Liver (tissue), 9 donors: ENCODE measurements around the gene GCNT4. TPM values are rescaled to one million over a fixed set of nuclear protein-coding genes. Genes with fewer than 3 reads are reported as not detected.
A peak's percentile ranks its signal among the peaks of the same experiment; 100 is the strongest.

ENCODE experiments used
- DNase-seq: peaks from one replicate; pipeline ENCODE4 v3.0.0-alpha.2; 2017; ENCODE audit warnings: low spot score
- H3K27ac ChIP-seq, 2 donors: one replicate each; pipeline ENCODE4 v1.7.0; 2013; ENCODE audit warnings: inconsistent platforms in 2 of 2, low read length in 2 of 2, control low read depth in 1 of 2, low read depth in 1 of 2, mild to moderate bottlenecking in 1 of 2
- H3K27me3 ChIP-seq, 4 donors: one replicate each; pipeline versions ENCODE4 v1.6.1 to v1.7.0; 2013; ENCODE audit warnings: low read length in 3 of 4, inconsistent platforms in 1 of 4, mild to moderate bottlenecking in 1 of 4, moderate library complexity in 1 of 4; ENCODE audit not compliant: control insufficient read depth in 4 of 4, insufficient read depth in 4 of 4
- H3K36me3 ChIP-seq, 4 donors: one replicate each; pipeline versions ENCODE4 v1.6.1 to v1.7.0; 2013; ENCODE audit warnings: low read length in 3 of 4, mild to moderate bottlenecking in 3 of 4, low read depth in 1 of 4, moderate library complexity in 1 of 4; ENCODE audit not compliant: control insufficient read depth in 4 of 4, insufficient read depth in 3 of 4
- H3K4me1 ChIP-seq, 4 donors: one replicate each; pipeline versions ENCODE4 v1.6.1 to v1.7.0; 2013; ENCODE audit warnings: low read length in 3 of 4, mild to moderate bottlenecking in 3 of 4, moderate library complexity in 1 of 4; ENCODE audit not compliant: control insufficient read depth in 4 of 4, insufficient read depth in 4 of 4
- H3K4me3 ChIP-seq, 3 donors: one replicate each; pipeline versions ENCODE4 v1.6.1 to v1.7.0; 2013; ENCODE audit warnings: low read length in 3 of 3, control low read depth in 1 of 3, low read depth in 1 of 3, mild to moderate bottlenecking in 1 of 3
- H3K9ac ChIP-seq, 2 donors: one replicate each; pipeline ENCODE4 v1.7.0; 2013; ENCODE audit warnings: low read length in 2 of 2, mild to moderate bottlenecking in 2 of 2, moderate library complexity in 2 of 2, control low read depth in 1 of 2, low read depth in 1 of 2
- H3K9me3 ChIP-seq, 4 donors: one replicate each; pipeline versions ENCODE4 v1.6.1 to v1.7.0; 2013; ENCODE audit warnings: low read length in 3 of 4; ENCODE audit not compliant: control insufficient read depth in 4 of 4
- EGR1 ChIP-seq, 2 donors: IDR thresholded peaks; 2 replicates each; pipeline ENCODE4 v1.6.1; 2016 to 2018; ENCODE audit warnings: antibody characterized with exemption in 2 of 2, low read depth in 2 of 2
- FOXA1 ChIP-seq: IDR thresholded peaks from 2 replicates; pipeline ENCODE4 v1.6.1; 2016; ENCODE audit warnings: antibody characterized with exemption
- FOXA2 ChIP-seq: IDR thresholded peaks from 2 replicates; pipeline ENCODE4 v1.6.1; 2016; ENCODE audit warnings: antibody characterized with exemption
- GABPA ChIP-seq, 2 donors: IDR thresholded peaks in 1 of 2; conservative IDR thresholded peaks in 1 of 2; 2 replicates each; pipeline ENCODE4 v1.6.1; 2016; ENCODE audit warnings: antibody characterized with exemption in 2 of 2, mild to moderate bottlenecking in 1 of 2, moderate library complexity in 1 of 2
- HNF4A ChIP-seq, 2 donors: conservative IDR thresholded peaks; 2 replicates each; pipeline ENCODE4 v1.6.1; 2016; ENCODE audit warnings: antibody characterized with exemption in 2 of 2, mild to moderate bottlenecking in 2 of 2
- HNF4G ChIP-seq: IDR thresholded peaks from 2 replicates; pipeline ENCODE4 v1.6.1; 2016; ENCODE audit warnings: antibody characterized with exemption
- JUND ChIP-seq, 2 donors: IDR thresholded peaks; 2 replicates each; pipeline ENCODE4 v1.6.1; 2016; ENCODE audit warnings: antibody characterized with exemption in 2 of 2
- RAD21 ChIP-seq, 2 donors: IDR thresholded peaks; 2 replicates each; pipeline ENCODE4 v1.6.1; 2016; ENCODE audit warnings: antibody characterized with exemption in 2 of 2, mild to moderate bottlenecking in 2 of 2
- RXRA ChIP-seq, 2 donors: IDR thresholded peaks; 2 replicates each; pipeline ENCODE4 v1.6.1; 2017 to 2018; ENCODE audit warnings: antibody characterized with exemption in 2 of 2, mild to moderate bottlenecking in 1 of 2
- SP1 ChIP-seq: IDR thresholded peaks from 2 replicates; pipeline ENCODE4 v1.6.1; 2018; ENCODE audit warnings: antibody characterized with exemption, mild to moderate bottlenecking
- TAF1 ChIP-seq: conservative IDR thresholded peaks from 2 replicates; pipeline ENCODE4 v1.6.1; 2016; ENCODE audit warnings: antibody characterized with exemption, mild to moderate bottlenecking
- YY1 ChIP-seq: IDR thresholded peaks from 2 replicates; pipeline ENCODE4 v1.6.1; 2016; ENCODE audit warnings: antibody characterized with exemption, mild to moderate bottlenecking
- WGBS: extraction: QIAGEN DNeasy Blood & Tissue Kit; methylation state at CpG from one replicate; pipeline ENCODE4 v1.1.7; 2013; 5-methylcytosine and 5-hydroxymethylcytosine counted together
- polyA plus RNA-seq, 2 donors: library from polyadenylated mRNA; stranded (reverse) in 1 of 2; unstranded in 1 of 2; fragments of 200-250 nt in 1 of 2; fragments of >200 nt in 1 of 2; fragmentation: Nextera tagmentation in 1 of 2; extraction: Ambion mirVana in 1 of 2; gene quantifications; one replicate each; pipeline versions ENCODE4 v1.2.1 to v1.2.3, GENCODE V29; 2013 to 2015
- total RNA-seq, 2 donors: library from RNA; depleted of rRNA; stranded (reverse); fragments of >200 nt; gene quantifications; one replicate each; pipeline ENCODE4 v1.2.3, GENCODE V29; 2014
- TF ChIP-seq, protein P1 (sequence below): IDR thresholded peaks from 2 replicates; pipeline ENCODE4 v1.6.1; 2016; ENCODE audit warnings: antibody characterized with exemption
- TF ChIP-seq, protein P2 (sequence below): IDR thresholded peaks from 2 replicates; pipeline ENCODE4 v1.6.1; 2016; ENCODE audit warnings: antibody characterized with exemption
- TF ChIP-seq, protein P3 (sequence below): IDR thresholded peaks from 2 replicates; pipeline ENCODE4 v1.6.1; 2016; ENCODE audit warnings: antibody characterized with exemption, mild to moderate bottlenecking
- TF ChIP-seq, protein P4 (sequence below): fragments of 150-350 bp; IDR thresholded peaks from 2 replicates; pipeline ENCODE4 v1.5.1; 2017; ENCODE audit warnings: improper control_type of control experiment, low read depth, low read length; ENCODE audit not compliant: missing input control
- TF ChIP-seq, protein P5 (sequence below): IDR thresholded peaks from 2 replicates; pipeline ENCODE4 v1.6.1; 2016; ENCODE audit warnings: antibody characterized with exemption
- donor health status: healthy.
- donor health status: healthy.
- donor health status: healthy.
- donor health status: healthy.
- donor health status: healthy.

The GCNT4 gene
- total and polyA plus RNA-seq, 4 donors = 0.25 to 1.3 (median 0.39) TPM

DNA sequence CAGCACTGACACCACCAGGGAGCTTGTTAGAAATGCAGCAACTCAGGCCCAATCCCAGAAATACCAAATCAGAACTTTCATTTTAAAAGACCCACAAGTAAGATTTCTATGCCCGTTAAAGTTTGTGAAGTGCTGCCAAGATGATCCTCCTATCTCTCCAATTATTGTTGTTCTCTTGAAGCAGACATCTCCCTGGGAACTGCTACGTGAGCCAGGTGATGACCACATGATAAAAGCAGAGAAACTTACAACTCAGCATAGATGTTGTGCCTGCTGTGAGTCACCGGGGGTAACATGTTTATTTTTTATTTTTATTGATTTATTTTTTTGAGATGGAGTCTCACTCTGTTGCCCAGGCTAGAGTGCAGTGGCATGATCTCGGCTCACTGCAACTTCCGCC lies 34.4 kb downstream of the GCNT4 start:
- Histone ChIP-seq H3K9ac (no peak overlapping the region), H3K9me3 (no peaks in the 10 kb centered on the region), H3K27me3 (no peaks in the 10 kb centered on the region), H3K27ac (no peak overlapping the region), H3K4me1 (no peaks in the 10 kb centered on the region), H3K4me3 (no peak overlapping the region), H3K36me3 (no peaks in the 10 kb centered on the region)
- no peak for TF ChIP-seq EGR1 (IDR thresholded peaks at IDR 0.05; ENCODE audit: low read depth in 2 of 2)
- no peak for TF ChIP-seq RXRA (IDR thresholded peaks at IDR 0.05)
- no peak for TF ChIP-seq FOXA1
- no peak for DNase-seq
- WGBS = 89% methylated on average over 5 of the region's 5 CpGs

DNA sequence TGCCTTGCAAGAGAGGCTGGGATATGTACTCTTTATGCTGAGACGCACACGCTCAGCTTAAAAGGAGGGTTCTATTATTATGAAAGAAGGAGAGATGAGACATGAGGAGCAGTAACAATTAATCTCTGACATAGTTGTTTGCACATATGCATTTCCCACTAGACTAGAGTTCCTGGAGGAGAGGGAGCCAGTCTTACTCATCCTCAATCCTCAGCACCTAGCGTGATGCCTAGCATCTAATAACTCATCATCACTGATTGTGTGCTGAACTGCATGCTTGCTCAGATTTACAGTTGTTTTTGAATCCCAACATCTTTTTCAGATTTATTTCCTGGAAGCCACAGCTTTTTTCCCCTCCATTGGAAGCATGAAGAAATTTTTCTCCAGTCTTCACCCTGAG lies 35.5 kb downstream of the GCNT4 start:
- no peak overlapping the region for H3K9ac ChIP-seq
- H3K4me1 ChIP-seq = no peaks in the 10 kb centered on the region
- H3K4me3 ChIP-seq = no peak overlapping the region
- no peak for DNase-seq
- WGBS = 95% methylated on average over 3 of the region's 3 CpGs
- no peaks in the 10 kb centered on the region for H3K9me3 ChIP-seq
- no peak overlapping the region for H3K27ac ChIP-seq
- TF ChIP-seq RAD21 (IDR thresholded peaks at IDR 0.05) (no peak), FOXA2 (no peak), RXRA (IDR thresholded peaks at IDR 0.05) (no peak)
- TF ChIP-seq, protein P1, sequence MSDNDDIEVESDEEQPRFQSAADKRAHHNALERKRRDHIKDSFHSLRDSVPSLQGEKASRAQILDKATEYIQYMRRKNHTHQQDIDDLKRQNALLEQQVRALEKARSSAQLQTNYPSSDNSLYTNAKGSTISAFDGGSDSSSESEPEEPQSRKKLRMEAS = no peak
- H3K27me3 ChIP-seq = no peaks in the 10 kb centered on the region
- H3K36me3 ChIP-seq = no peaks in the 10 kb centered on the region

DNA sequence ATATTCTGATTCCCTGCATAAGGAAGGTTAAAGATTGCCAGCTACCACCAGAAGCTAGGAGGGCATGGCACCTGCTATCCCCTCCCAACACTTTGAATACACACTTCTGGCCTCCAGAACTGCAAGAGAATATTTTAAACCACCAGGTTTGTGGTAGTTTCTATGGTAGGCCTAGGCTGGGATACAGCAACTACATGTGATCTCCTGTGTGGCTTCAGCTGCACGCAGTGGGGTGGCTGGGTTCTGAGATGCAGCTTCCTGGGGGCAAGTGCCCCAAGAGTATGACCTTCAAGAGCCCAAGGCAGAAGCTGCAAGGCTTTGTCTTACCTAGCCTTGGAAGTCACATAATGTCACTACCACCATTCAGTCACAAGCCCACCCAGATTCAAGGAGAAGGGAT lies 39.6 kb downstream of the GCNT4 start:
- Histone ChIP-seq H3K9me3 (no peaks in the 10 kb centered on the region), H3K4me1 (peaks cover 0 to 9% (median 4%) of the 10 kb centered on the region in 4 donors), H3K9ac (no peak overlapping the region), H3K27me3 (no peaks in the 10 kb centered on the region), H3K27ac (no peak overlapping the region), H3K4me3 (no peak overlapping the region), H3K36me3 (no peaks in the 10 kb centered on the region)
- 96% methylated on average over 1 of the region's 1 CpG for WGBS
- no peak for DNase-seq
- TF ChIP-seq HNF4A (conservative IDR thresholded peaks at IDR 0.05) (no peak), FOXA1 (no peak), FOXA2 (no peak), JUND (IDR thresholded peaks at IDR 0.05) (no peak)
- TF ChIP-seq, protein P2, sequence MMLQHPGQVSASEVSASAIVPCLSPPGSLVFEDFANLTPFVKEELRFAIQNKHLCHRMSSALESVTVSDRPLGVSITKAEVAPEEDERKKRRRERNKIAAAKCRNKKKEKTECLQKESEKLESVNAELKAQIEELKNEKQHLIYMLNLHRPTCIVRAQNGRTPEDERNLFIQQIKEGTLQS = no peak
- TF ChIP-seq, protein P1 = no peak

DNA sequence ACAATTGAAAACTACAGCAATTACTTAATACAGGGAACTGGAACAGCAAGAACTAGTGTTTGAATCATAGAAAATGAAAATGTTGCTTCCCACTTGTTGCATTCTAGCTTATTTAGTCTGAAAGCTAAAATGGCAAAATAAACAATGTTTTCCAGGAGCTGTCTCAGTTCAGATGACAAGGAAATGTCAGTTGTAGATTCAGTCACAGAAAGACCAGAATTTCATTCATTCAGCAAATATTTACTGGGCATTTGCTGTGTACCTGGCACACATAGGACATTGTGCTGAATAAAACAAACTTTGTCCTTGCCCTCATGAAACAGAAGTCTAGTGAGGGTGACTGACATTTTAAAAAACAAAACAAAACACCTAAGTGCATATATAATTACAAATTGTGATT lies 41.5 kb downstream of the GCNT4 start:
- no peak overlapping the region for H3K9ac ChIP-seq
- H3K27ac ChIP-seq = peak overlapping the region; percentile 20 to 21
- H3K27me3 ChIP-seq = no peaks in the 10 kb centered on the region
- peaks cover 0 to 9% (median 4%) of the 10 kb centered on the region in 4 donors for H3K4me1 ChIP-seq
- H3K36me3 ChIP-seq = no peaks in the 10 kb centered on the region
- DNase-seq = no peak
- H3K4me3 ChIP-seq = no peak overlapping the region
- peaks cover 0 to 2% (median 0%) of the 10 kb centered on the region in 4 donors for H3K9me3 ChIP-seq
- peak; percentile 59 for TF ChIP-seq FOXA1
- TF ChIP-seq YY1 = peak; percentile 77
- TF ChIP-seq, protein P3, sequence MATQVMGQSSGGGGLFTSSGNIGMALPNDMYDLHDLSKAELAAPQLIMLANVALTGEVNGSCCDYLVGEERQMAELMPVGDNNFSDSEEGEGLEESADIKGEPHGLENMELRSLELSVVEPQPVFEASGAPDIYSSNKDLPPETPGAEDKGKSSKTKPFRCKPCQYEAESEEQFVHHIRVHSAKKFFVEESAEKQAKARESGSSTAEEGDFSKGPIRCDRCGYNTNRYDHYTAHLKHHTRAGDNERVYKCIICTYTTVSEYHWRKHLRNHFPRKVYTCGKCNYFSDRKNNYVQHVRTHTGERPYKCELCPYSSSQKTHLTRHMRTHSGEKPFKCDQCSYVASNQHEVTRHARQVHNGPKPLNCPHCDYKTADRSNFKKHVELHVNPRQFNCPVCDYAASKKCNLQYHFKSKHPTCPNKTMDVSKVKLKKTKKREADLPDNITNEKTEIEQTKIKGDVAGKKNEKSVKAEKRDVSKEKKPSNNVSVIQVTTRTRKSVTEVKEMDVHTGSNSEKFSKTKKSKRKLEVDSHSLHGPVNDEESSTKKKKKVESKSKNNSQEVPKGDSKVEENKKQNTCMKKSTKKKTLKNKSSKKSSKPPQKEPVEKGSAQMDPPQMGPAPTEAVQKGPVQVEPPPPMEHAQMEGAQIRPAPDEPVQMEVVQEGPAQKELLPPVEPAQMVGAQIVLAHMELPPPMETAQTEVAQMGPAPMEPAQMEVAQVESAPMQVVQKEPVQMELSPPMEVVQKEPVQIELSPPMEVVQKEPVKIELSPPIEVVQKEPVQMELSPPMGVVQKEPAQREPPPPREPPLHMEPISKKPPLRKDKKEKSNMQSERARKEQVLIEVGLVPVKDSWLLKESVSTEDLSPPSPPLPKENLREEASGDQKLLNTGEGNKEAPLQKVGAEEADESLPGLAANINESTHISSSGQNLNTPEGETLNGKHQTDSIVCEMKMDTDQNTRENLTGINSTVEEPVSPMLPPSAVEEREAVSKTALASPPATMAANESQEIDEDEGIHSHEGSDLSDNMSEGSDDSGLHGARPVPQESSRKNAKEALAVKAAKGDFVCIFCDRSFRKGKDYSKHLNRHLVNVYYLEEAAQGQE = peak; percentile 56
- TF ChIP-seq HNF4G = no peak
- no peak for TF ChIP-seq GABPA (IDR thresholded peaks at IDR 0.05 in 1 of 2, conservative IDR thresholded peaks at IDR 0.05 in 1 of 2)
- no peak for TF ChIP-seq TAF1
- TF ChIP-seq FOXA2 = peak; percentile 83
- TF ChIP-seq, protein P4, sequence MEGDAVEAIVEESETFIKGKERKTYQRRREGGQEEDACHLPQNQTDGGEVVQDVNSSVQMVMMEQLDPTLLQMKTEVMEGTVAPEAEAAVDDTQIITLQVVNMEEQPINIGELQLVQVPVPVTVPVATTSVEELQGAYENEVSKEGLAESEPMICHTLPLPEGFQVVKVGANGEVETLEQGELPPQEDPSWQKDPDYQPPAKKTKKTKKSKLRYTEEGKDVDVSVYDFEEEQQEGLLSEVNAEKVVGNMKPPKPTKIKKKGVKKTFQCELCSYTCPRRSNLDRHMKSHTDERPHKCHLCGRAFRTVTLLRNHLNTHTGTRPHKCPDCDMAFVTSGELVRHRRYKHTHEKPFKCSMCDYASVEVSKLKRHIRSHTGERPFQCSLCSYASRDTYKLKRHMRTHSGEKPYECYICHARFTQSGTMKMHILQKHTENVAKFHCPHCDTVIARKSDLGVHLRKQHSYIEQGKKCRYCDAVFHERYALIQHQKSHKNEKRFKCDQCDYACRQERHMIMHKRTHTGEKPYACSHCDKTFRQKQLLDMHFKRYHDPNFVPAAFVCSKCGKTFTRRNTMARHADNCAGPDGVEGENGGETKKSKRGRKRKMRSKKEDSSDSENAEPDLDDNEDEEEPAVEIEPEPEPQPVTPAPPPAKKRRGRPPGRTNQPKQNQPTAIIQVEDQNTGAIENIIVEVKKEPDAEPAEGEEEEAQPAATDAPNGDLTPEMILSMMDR = no peak
- TF ChIP-seq RAD21 (IDR thresholded peaks at IDR 0.05) = peak; percentile 49 to 51
- TF ChIP-seq SP1 = peak; percentile 78
- TF ChIP-seq, protein P5, sequence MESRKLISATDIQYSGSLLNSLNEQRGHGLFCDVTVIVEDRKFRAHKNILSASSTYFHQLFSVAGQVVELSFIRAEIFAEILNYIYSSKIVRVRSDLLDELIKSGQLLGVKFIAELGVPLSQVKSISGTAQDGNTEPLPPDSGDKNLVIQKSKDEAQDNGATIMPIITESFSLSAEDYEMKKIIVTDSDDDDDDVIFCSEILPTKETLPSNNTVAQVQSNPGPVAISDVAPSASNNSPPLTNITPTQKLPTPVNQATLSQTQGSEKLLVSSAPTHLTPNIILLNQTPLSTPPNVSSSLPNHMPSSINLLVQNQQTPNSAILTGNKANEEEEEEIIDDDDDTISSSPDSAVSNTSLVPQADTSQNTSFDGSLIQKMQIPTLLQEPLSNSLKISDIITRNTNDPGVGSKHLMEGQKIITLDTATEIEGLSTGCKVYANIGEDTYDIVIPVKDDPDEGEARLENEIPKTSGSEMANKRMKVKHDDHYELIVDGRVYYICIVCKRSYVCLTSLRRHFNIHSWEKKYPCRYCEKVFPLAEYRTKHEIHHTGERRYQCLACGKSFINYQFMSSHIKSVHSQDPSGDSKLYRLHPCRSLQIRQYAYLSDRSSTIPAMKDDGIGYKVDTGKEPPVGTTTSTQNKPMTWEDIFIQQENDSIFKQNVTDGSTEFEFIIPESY = peak; percentile 58
